ENCODE results near the gene SIRPG. TPM values are rescaled to one million over a fixed set of nuclear protein-coding genes. Genes with fewer than 3 reads are reported as not detected.
"Not testable (repeated sequence)": the region's sequence is repeated elsewhere in the genome, so short reads cannot be mapped to it uniquely, and the experiment has no call there.

SIRPG gene
- total RNA-seq (2016; rRNA removed; fragmentation: Illumina TruSeq; extraction: Trizol): not detected in 2 replicates
- not detected in 2 replicates for total RNA-seq (2016; cell fraction: cytosol; rRNA removed; fragmentation: Illumina TruSeq; extraction: Trizol; ENCODE audit: low read depth)
- not detected in 2 replicates for total RNA-seq (2016; cell fraction: insoluble cytoplasmic fraction; rRNA removed; fragmentation: Illumina TruSeq; extraction: Trizol)
- not detected in 2 replicates for total RNA-seq (2016; cell fraction: membrane; rRNA removed; fragmentation: Illumina TruSeq; extraction: Trizol)
- total RNA-seq (2016; cell fraction: nucleus; rRNA removed; fragmentation: Illumina TruSeq; extraction: Trizol): not detected in 2 replicates
- polyA plus RNA-seq (2011; rRNA removed): not detected in 2 replicates
- not detected in 2 replicates for polyA plus RNA-seq (2011; cell fraction: cytosol; rRNA removed)
- polyA plus RNA-seq (2011; cell fraction: nucleus; rRNA removed): not detected in 2 replicates
- not detected in 2 replicates for polyA plus RNA-seq (2012)
- not detected in 2 replicates for polyA plus RNA-seq (2016; cell fraction: cytosol; fragmentation: Illumina TruSeq; extraction: Trizol; ENCODE audit: low read depth)
- polyA plus RNA-seq (2016; cell fraction: insoluble cytoplasmic fraction; fragmentation: Illumina TruSeq; extraction: Trizol; ENCODE audit: low read depth): not detected in 2 replicates
- not detected in 2 replicates for polyA plus RNA-seq (2016; cell fraction: membrane; fragmentation: Illumina TruSeq; extraction: Trizol; ENCODE audit: low read depth)
- not detected in 2 replicates for polyA plus RNA-seq (2016; cell fraction: nucleus; fragmentation: Illumina TruSeq; extraction: Trizol; ENCODE audit: insufficient read depth, low read depth)
- not detected in 2 replicates for polyA minus RNA-seq (2011; rRNA and poly(A)+ RNA removed; ENCODE audit: low replicate concordance)
- polyA minus RNA-seq (2011; cell fraction: cytosol; rRNA and poly(A)+ RNA removed): not detected in 2 replicates
- polyA minus RNA-seq (2011; cell fraction: nucleus; rRNA and poly(A)+ RNA removed): not detected in 2 replicates
- Bru-seq, nascent RNA: percentile 4 among the genes with signal in this experiment
- percentile 9 among the genes with signal in this experiment for BruChase-seq, experiment 1, labeled RNA remaining after a 6-hour chase
- percentile 4 among the genes with signal in this experiment for BruChase-seq, experiment 2, labeled RNA remaining after a 2-hour chase
- long read RNA-seq, experiment 1: 0 reads
- long read RNA-seq, experiment 2: 0 reads

DNA sequence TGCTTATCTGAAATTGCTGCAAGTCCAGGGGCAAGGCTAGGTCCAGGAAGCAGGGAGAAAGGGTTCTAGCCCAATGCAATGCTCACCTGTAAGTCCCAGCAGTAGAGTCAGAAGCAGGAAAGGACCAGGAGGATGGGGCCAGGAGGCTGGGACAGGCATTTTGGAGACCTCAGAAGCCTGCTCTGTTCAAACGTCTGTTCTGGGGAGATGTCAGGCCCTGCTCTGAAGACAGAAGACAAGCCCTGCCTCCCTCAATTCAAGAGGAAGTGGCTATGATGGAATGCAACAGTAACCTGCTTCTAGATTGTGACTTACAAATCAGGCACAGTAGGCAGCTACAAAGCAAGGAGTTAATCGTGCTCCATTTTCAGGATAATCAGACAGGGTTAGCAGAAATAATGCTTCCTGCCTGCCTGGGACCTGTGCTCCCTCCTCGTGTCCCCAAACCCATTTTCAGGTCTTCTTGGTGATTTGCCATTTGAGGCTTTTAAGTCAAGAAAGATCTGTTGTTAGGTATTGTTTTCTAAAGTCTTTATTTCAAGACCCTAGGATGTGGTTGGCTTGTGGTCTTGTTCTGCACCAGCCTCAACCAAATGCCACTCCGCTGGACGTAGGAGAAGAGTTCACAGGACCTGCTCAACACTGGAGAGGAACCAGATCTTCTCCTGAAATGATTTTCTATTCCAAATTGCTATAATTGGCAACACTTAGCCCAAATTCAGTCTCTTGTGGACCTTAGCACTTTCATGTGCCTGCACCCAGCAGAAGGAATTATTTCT, at the start of gene SIRPG:
SIRPG (minus strand) TSS at position 224 of the 779 bp plus-strand sequence; CDS start at position 159, 65 bp downstream.
- Histone ChIP-seq H3K27ac (ENCODE audit: extremely low read length, insufficient read depth, low read length) (no peak within 1 kb of the TSS), H2AFZ (ENCODE audit: low read length) (no peak within 1 kb of the TSS), H3K79me2 (ENCODE audit: insufficient read depth, low read length) (no peaks in the 10 kb centered on the region), H3K36me3 (replicated peaks in 1 of 2; ENCODE audit: control insufficient read depth in 1 of 2, insufficient read depth in 2 of 2, low read length in 2 of 2) (no peaks in the 10 kb centered on the region), H3K27me3 (ENCODE audit: control insufficient read depth in 1 of 2, insufficient read depth in 2 of 2, low read length in 2 of 2) (no peaks in the 10 kb centered on the region), H3K4me1 (ENCODE audit: insufficient read depth, low read length) (no peaks in the 10 kb centered on the region), H3K4me2 (ENCODE audit: low read depth, low read length) (no peak within 1 kb of the TSS), H3K9ac (ENCODE audit: insufficient read depth, low read depth, low read length) (no peak within 1 kb of the TSS), H3K9me3 (ENCODE audit: low read length) (no peaks in the 10 kb centered on the region), H4K20me1 (ENCODE audit: insufficient read depth, low read length) (no peaks in the 10 kb centered on the region), H3K4me3 (replicated peaks in 1 of 3; ENCODE audit: insufficient read depth in 1 of 3, low read depth in 2 of 3, low read length in 3 of 3) (no peak within 1 kb of the TSS)
- no TSS peak for BruUV-seq (replicated peaks)
- POLR2A ChIA-PET: no interaction called here
- ATAC-seq: no peak
- in situ Hi-C loops (cut with HindIII; ENCODE audit: extremely low pct_ligation_motif_present, low pct_unique_long_range_greater_than_20kb) (no loop called here), intact Hi-C loops (cut with micrococcal nuclease; ENCODE audit: unreplicated experiment) (no loop called here)
- no peak for DNase-seq (ENCODE audit: low spot score)
- 11% methylated on average over 5 of the region's 5 CpGs for WGBS (ENCODE audit: low lambda C conversion rate)
- CTCF ChIA-PET (ENCODE audit: low intra/inter-chr PET ratio, low total read pairs): no interaction called here
- TF ChIP-seq PCBP2 (optimal IDR thresholded peaks at IDR 0.05; ENCODE audit: low read depth, low read length, poor library complexity, severe bottlenecking): peak; percentile 38
- TF ChIP-seq POLR2G (IDR thresholded peaks at IDR 0.05; ENCODE audit: low read depth, low read length): no peak
- no peak for FAIRE-seq

GRCh38 chr20:1706887-1707286, 49.3 kb upstream of the SIRPG start:
- H3K4me2 ChIP-seq (ENCODE audit: low read depth, low read length); DNase-seq (ENCODE audit: low spot score); H2AFZ ChIP-seq (ENCODE audit: low read length); in situ Hi-C loops (cut with HindIII; ENCODE audit: extremely low pct_ligation_motif_present, low pct_unique_long_range_greater_than_20kb); FAIRE-seq; H3K9ac ChIP-seq (ENCODE audit: insufficient read depth, low read depth, low read length); BruUV-seq (replicated peaks); H3K27ac ChIP-seq (ENCODE audit: extremely low read length, insufficient read depth, low read length); H3K79me2 ChIP-seq (ENCODE audit: insufficient read depth, low read length); H3K9me3 ChIP-seq (ENCODE audit: low read length); H3K36me3 ChIP-seq (replicated peaks in 1 of 2; ENCODE audit: control insufficient read depth in 1 of 2, insufficient read depth in 2 of 2, low read length in 2 of 2); intact Hi-C loops (cut with micrococcal nuclease; ENCODE audit: unreplicated experiment); H3K4me1 ChIP-seq (ENCODE audit: insufficient read depth, low read length); ATAC-seq; H4K20me1 ChIP-seq (ENCODE audit: insufficient read depth, low read length); POLR2A ChIA-PET; CTCF ChIA-PET (ENCODE audit: low intra/inter-chr PET ratio, low total read pairs); H3K4me3 ChIP-seq (replicated peaks in 1 of 3; ENCODE audit: insufficient read depth in 1 of 3, low read depth in 2 of 3, low read length in 3 of 3): not testable (repeated sequence)
- WGBS (ENCODE audit: low lambda C conversion rate): 42% methylated on average over 13 of the region's 13 CpGs
- peaks cover 2 to 23% of the 10 kb centered on the region in 2 experiments; a peak in 3 of 5 replicates for H3K27me3 ChIP-seq (ENCODE audit: control insufficient read depth in 1 of 2, insufficient read depth in 2 of 2, low read length in 2 of 2)
